ENCODE data around the gene ACP4.
"Not testable (repeated sequence)": the region's sequence is repeated elsewhere in the genome, so short reads cannot be mapped to it uniquely, and the experiment has no call there.

The ACP4 gene

DNA sequence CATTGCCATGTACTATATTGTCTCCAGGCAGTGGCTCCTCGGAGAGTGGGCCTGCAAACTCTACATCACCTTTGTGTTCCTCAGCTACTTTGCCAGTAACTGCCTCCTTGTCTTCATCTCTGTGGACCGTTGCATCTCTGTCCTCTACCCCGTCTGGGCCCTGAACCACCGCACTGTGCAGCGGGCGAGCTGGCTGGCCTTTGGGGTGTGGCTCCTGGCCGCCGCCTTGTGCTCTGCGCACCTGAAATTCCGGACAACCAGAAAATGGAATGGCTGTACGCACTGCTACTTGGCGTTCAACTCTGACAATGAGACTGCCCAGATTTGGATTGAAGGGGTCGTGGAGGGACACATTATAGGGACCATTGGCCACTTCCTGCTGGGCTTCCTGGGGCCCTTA, 19.3 kb upstream of the ACP4 start:
- TF ChIP-seq, protein P1, sequence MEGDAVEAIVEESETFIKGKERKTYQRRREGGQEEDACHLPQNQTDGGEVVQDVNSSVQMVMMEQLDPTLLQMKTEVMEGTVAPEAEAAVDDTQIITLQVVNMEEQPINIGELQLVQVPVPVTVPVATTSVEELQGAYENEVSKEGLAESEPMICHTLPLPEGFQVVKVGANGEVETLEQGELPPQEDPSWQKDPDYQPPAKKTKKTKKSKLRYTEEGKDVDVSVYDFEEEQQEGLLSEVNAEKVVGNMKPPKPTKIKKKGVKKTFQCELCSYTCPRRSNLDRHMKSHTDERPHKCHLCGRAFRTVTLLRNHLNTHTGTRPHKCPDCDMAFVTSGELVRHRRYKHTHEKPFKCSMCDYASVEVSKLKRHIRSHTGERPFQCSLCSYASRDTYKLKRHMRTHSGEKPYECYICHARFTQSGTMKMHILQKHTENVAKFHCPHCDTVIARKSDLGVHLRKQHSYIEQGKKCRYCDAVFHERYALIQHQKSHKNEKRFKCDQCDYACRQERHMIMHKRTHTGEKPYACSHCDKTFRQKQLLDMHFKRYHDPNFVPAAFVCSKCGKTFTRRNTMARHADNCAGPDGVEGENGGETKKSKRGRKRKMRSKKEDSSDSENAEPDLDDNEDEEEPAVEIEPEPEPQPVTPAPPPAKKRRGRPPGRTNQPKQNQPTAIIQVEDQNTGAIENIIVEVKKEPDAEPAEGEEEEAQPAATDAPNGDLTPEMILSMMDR (IDR thresholded peaks at IDR 0.05; ENCODE audit: low read depth, low read length): no peak
- H3K4me3 ChIP-seq (ENCODE audit: low read depth, low read length): no peak overlapping the region

DNA sequence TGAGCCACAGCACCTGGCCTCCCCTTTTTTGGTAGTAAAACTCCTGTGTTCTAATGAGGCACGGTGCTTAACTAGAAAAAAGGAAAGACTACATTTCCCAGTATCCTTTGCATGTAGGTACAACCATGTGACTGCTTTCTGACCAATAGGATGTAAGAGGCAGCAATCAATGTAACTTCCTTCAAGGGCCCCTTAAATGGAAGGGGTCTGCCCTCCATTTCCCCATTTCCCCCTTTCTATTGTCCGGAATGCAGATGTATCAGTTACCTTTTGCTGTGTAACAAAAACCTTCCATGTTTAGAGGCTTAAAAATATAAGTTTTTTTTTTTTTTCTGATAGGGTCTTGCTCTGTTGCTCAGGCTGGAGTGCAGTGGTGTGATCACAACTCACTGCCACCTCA, 17.7 kb upstream of the ACP4 start:
- H3K4me3 ChIP-seq (ENCODE audit: low read depth, low read length): no peak overlapping the region
- TF ChIP-seq, protein P1 (IDR thresholded peaks at IDR 0.05; ENCODE audit: low read depth, low read length): no peak

DNA sequence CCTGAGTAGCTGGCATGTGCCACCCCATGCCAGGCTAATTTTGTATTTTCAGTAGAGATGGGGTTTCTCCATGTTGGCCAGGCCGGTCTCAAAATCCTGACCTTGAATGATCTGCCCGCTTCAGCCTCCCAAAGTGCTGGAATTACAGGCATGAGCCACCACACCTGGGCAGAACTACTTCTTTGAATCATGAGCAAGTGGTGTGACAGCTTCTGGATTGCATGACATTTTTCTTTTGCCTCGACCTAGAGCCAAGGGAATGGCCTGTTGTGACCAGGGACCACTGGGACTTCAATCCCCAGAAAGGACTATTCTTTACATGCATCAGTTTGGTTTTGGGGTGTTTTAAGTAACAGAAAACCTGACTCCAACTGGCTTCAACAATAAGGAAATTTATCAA, 17.3 kb upstream of the ACP4 start:
- not testable (repeated sequence) for H3K4me3 ChIP-seq (ENCODE audit: low read depth, low read length)

DNA sequence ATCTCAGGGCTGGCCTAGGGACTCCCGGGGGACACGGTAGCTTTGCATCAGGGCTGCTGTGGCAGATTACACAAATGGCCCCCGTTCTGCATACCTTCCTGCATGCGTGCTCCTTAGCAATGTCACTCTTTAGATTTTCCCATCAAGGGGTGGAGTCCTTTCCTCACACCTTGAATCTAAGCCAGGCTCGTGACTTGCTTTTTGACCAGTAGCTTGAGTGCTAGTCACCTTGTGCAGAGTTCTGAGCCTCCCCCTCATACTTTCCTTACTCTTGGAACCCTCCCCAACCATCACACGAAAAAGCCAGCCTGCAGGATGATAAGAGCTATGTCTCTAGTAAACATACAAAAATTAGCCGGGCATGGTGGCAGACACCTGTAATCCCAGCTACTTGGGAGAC, 16.8 kb upstream of the ACP4 start:
- H3K4me3 ChIP-seq (ENCODE audit: low read depth, low read length): not testable (repeated sequence)

DNA sequence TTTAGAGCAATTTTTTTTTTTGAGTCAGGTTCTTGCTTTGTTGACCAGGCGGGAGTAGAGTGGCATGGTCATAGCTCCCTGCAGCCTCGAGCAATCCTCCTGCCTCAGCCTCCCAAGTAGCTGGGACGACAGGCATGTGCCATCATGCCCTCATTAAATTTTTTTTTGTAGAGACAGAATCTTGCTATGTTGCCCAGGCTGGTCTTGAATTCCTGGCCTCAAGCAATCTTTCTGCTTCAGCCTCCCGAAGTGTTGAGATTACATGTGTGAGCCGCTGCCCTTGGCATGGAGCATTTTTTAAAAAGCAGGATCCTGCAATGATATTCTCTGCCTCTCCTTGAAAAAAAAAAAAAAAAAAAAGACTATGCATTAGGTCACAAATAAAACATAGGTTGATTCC, 14.1 kb upstream of the ACP4 start:
- H3K4me3 ChIP-seq (ENCODE audit: low read depth, low read length): no peak overlapping the region
- TF ChIP-seq, protein P1 (IDR thresholded peaks at IDR 0.05; ENCODE audit: low read depth, low read length): no peak

DNA sequence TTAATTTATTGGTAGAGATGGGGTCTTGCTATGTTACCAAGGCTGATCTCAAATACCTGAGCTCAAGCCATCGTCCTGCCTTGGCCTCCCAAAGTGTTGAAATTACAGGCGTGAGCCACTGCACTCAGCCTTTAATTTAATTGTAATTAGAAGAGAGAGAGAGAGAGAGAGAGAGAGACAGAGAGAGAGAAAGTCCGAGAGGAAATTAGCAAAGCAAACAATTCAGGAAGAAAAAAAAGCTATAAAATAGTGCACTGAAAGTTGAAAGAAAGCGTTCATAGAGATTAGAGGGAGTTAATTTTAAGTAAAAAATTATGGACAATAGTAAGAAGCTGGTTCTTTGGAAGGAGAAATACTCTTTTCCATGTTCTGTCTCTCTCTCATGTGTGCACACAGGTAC, 13.0 kb upstream of the ACP4 start:
- H3K4me3 ChIP-seq (ENCODE audit: low read depth, low read length): no peak overlapping the region

DNA sequence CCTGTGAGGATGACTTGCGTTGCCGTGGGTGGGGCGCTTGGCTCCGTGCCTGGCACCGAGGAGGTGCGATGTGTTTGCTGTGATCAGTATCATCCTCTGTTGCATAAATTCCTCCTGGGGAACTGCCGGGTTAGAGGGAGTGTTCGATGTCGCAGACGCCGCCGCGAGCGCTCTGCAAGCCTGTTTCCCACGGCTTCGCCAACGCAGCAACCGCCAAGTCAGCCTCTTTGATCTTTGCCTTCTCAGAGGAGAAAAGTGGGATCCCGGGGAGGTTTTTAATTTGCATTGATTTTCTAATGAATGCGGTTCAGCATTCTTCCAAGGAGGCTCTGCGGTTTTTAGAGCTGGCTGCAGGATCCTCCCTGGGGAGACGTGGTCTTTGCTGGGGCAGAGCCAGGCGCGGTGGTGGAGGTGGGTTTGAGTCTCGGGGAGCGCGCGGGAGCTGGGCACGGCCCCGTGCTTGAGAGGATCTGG, 12.3 kb upstream of the ACP4 start:
- TF ChIP-seq, protein P1 (IDR thresholded peaks at IDR 0.05; ENCODE audit: low read depth, low read length): no peak
- no peak overlapping the region for H3K4me3 ChIP-seq (ENCODE audit: low read depth, low read length)

More for the DNA sequence above, 13.0 kb upstream of the ACP4 start:
- TF ChIP-seq, protein P1 (IDR thresholded peaks at IDR 0.05; ENCODE audit: low read depth, low read length): no peak

DNA sequence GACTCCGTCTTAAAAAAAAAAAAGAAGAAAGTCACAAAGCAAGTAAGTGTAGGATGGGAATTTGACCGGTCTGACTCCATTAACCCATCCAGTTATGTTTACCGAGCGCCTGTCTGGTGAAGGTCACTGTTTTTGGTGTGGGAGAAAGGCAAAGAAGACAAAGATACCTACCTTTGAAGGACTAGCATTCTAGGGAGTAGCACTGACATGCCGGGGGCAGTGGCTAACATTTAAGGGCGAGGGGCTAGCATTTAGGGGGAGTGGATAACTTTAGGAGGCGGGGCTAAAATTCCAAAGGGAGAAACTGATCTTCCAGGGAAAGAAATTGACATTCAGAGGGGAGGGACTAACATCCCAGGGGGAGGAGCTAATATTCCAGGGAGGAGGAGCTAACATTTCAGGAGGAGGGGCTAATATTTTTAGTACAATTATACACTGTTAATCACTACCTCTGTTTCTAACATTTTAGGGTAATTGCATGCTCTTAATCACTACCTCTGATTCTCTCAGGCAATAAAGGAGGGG, 11.2 kb upstream of the ACP4 start:
- TF ChIP-seq, protein P1 (IDR thresholded peaks at IDR 0.05; ENCODE audit: low read depth, low read length): no peak
- H3K4me3 ChIP-seq (ENCODE audit: low read depth, low read length): no peak overlapping the region

All from WI38 (cell line).